ENCODE measurements around the gene RHOC.

DNA sequence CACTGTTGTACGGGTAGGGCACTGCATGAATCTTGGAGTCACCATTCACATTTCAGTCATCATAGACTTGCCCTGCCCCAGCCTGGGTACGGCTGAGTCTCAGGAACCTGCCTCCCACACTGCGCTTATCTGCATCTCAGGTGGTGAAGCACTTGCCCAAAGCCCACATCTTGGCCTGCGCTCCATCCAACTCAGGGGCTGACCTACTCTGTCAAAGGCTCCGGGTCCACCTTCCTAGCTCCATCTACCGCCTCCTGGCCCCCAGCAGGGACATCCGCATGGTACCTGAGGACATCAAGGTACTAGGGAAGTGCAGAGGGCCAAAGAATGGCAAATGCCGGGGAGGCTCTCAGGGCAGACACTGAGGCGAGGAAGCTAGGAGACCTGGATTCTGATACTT lies 11.7 kb downstream of the RHOC start:
- TF ChIP-seq EZH2phosphoT487 (IDR thresholded peaks at IDR 0.05; ENCODE audit: borderline replicate concordance, low read length) (no peak), EZH2 (IDR thresholded peaks at IDR 0.05; ENCODE audit: low read length, unreplicated experiment) (no peak)
